Astrocyte (in vitro differentiated cells and primary cell): Measurements from ENCODE around the gene TWF2. TPM values are rescaled to one million over a fixed set of nuclear protein-coding genes. Genes with fewer than 3 reads are reported as not detected.

ENCODE experiments used
- DNase-seq: peaks from one replicate; pipeline ENCODE4 v3.0.0-alpha.2; 2010; ENCODE audit warnings: low read depth
- FAIRE-seq: peaks from 2 replicates; lab custom pipeline; 2011; peaks lifted over from hg19 to GRCh38; lab: Jason Lieb, UNC
- H2AFZ ChIP-seq: 2 replicates; pipeline ENCODE4 v1.6.0; 2012; ENCODE audit warnings: low read depth, low read length, inconsistent platforms
- H3K27ac ChIP-seq: 2 replicates; pipeline ENCODE4 v1.5.1; 2011; ENCODE audit warnings: low read depth, low read length, inconsistent platforms
- H3K27me3 ChIP-seq: 2 replicates; pipeline ENCODE4 v1.6.0; 2011; ENCODE audit warnings: low read length, inconsistent platforms; ENCODE audit not compliant: insufficient read depth
- H3K36me3 ChIP-seq: 2 replicates; pipeline ENCODE4 v1.5.1; 2011; ENCODE audit warnings: low read length, inconsistent platforms; ENCODE audit not compliant: insufficient read depth
- H3K4me1 ChIP-seq: 2 replicates; pipeline ENCODE4 v1.5.1; 2011; ENCODE audit warnings: low read length, inconsistent platforms; ENCODE audit not compliant: insufficient read depth
- H3K4me2 ChIP-seq: 2 replicates; pipeline ENCODE4 v1.6.0; 2012; ENCODE audit warnings: low read length, inconsistent platforms
- H3K4me3 ChIP-seq: 2 replicates; pipeline ENCODE4 v1.5.1; 2011; ENCODE audit warnings: low read depth, mild to moderate bottlenecking, low read length, inconsistent platforms; ENCODE audit not compliant: insufficient read depth
- H3K79me2 ChIP-seq: 2 replicates; pipeline ENCODE4 v1.6.0; 2012; ENCODE audit warnings: mild to moderate bottlenecking, low read length, inconsistent platforms; ENCODE audit not compliant: insufficient read depth
- H3K9ac ChIP-seq: 2 replicates; pipeline ENCODE4 v1.6.0; 2012; ENCODE audit warnings: mild to moderate bottlenecking, low read length, inconsistent platforms
- H3K9me3 ChIP-seq: 2 replicates; pipeline ENCODE4 v1.5.1; 2012; ENCODE audit warnings: low read depth, mild to moderate bottlenecking, low read length, inconsistent platforms; ENCODE audit not compliant: insufficient read depth
- H4K20me1 ChIP-seq: 2 replicates; pipeline ENCODE4 v1.6.0; 2012; ENCODE audit warnings: low read length, inconsistent platforms; ENCODE audit not compliant: insufficient read depth
- H3K27ac Mint-ChIP-seq: one replicate; pipeline ENCODE4 v1.8.0; 2021; ENCODE audit warnings: mild to moderate bottlenecking, mixed read lengths; ENCODE audit not compliant: unreplicated experiment
- H3K27me3 Mint-ChIP-seq: one replicate; pipeline ENCODE4 v1.8.0; 2021; ENCODE audit warnings: low read depth, mixed read lengths; ENCODE audit not compliant: unreplicated experiment
- H3K36me3 Mint-ChIP-seq: one replicate; pipeline ENCODE4 v1.8.0; 2021; ENCODE audit warnings: low read depth, mixed read lengths; ENCODE audit not compliant: unreplicated experiment
- H3K4me1 Mint-ChIP-seq: one replicate; pipeline ENCODE4 v1.8.0; 2021; ENCODE audit warnings: low read depth, mixed read lengths; ENCODE audit not compliant: unreplicated experiment
- H3K4me3 Mint-ChIP-seq: one replicate; pipeline ENCODE4 v1.8.0; 2021; ENCODE audit warnings: mild to moderate bottlenecking, moderate library complexity, mixed read lengths; ENCODE audit not compliant: unreplicated experiment
- H3K9me3 Mint-ChIP-seq: one replicate; pipeline ENCODE4 v1.8.0; 2021; ENCODE audit warnings: mild to moderate bottlenecking, mixed read lengths; ENCODE audit not compliant: unreplicated experiment
- CTCF ChIP-seq: IDR thresholded peaks from 2 replicates; pipeline ENCODE4 v1.5.1; 2011; ENCODE audit warnings: low read depth, mild to moderate bottlenecking, inconsistent platforms, low read length, moderate library complexity; ENCODE audit not compliant: insufficient read depth
- EZH2 ChIP-seq: IDR thresholded peaks from 2 replicates; pipeline ENCODE4 v1.6.1; 2012; ENCODE audit warnings: mild to moderate bottlenecking, low read length, inconsistent platforms; ENCODE audit not compliant: insufficient read depth
- total RNA-seq: library from RNA; stranded (reverse); gene quantifications from 2 replicates; pipeline ENCODE4 v1.2.1, GENCODE V29; 2021

The TWF2 gene
- total RNA-seq, 1 donor from 2014 or later = 103 TPM

- H3K4me3 Mint-ChIP-seq = no peak overlapping the region
- Histone ChIP-seq H3K4me3 (no peak overlapping the region), H4K20me1 (peaks cover 12% of the 10 kb centered on the region), H3K4me1 (peaks cover 15% of the 10 kb centered on the region), H2AFZ (no peak overlapping the region), H3K9ac (no peak overlapping the region), H3K27me3 (no peaks in the 10 kb centered on the region), H3K79me2 (peaks cover 20% of the 10 kb centered on the region), H3K4me2 (no peak overlapping the region), H3K27ac (no peak overlapping the region), H3K9me3 (no peaks in the 10 kb centered on the region), H3K36me3 (peaks cover 2% of the 10 kb centered on the region)
- H3K27ac Mint-ChIP-seq = no peak overlapping the region
- FAIRE-seq (no peak), DNase-seq (no peak)
- H3K9me3 Mint-ChIP-seq = no peaks in the 10 kb centered on the region
- peaks cover 13% of the 10 kb centered on the region for H3K4me1 Mint-ChIP-seq
- no peak for TF ChIP-seq CTCF
- no peak for TF ChIP-seq EZH2
- H3K36me3 Mint-ChIP-seq = peaks cover 8% of the 10 kb centered on the region
- H3K27me3 Mint-ChIP-seq = peaks cover 10% of the 10 kb centered on the region
Measured at GRCh38 chr3:52195291-52195597, 43.7 kb downstream of the TWF2 start.

GRCh38 chr3:52194485-52195290 is 44.3 kb downstream of the TWF2 start:
- peaks cover 12% of the 10 kb centered on the region for H4K20me1 ChIP-seq
- Mint-ChIP-seq H3K27ac (no peak overlapping the region), H3K36me3 (peaks cover 7% of the 10 kb centered on the region), H3K9me3 (no peaks in the 10 kb centered on the region), H3K27me3 (peaks cover 10% of the 10 kb centered on the region), H3K4me1 (peaks cover 11% of the 10 kb centered on the region), H3K4me3 (no peak overlapping the region)
- TF ChIP-seq EZH2 = no peak
- TF ChIP-seq CTCF = no peak
- no peak for DNase-seq
- no peaks in the 10 kb centered on the region for H3K36me3 ChIP-seq
- H3K79me2 ChIP-seq = peaks cover 17% of the 10 kb centered on the region
- H3K27me3 ChIP-seq = no peaks in the 10 kb centered on the region
- H3K4me1 ChIP-seq = peaks cover 19% of the 10 kb centered on the region
- H3K27ac ChIP-seq = no peak overlapping the region
- no peak overlapping the region for H3K4me2 ChIP-seq
- no peak overlapping the region for H2AFZ ChIP-seq
- H3K9me3 ChIP-seq = no peaks in the 10 kb centered on the region
- no peak for FAIRE-seq
- no peak overlapping the region for H3K4me3 ChIP-seq
- H3K9ac ChIP-seq = no peak overlapping the region

- H3K79me2 ChIP-seq = peaks cover 1% of the 10 kb centered on the region
- no peak overlapping the region for H3K27ac ChIP-seq
- TF ChIP-seq CTCF (no peak), EZH2 (no peak)
- no peaks in the 10 kb centered on the region for H4K20me1 ChIP-seq
- no peak overlapping the region for H3K4me2 ChIP-seq
- Mint-ChIP-seq H3K9me3 (no peaks in the 10 kb centered on the region), H3K27ac (no peak overlapping the region), H3K4me3 (no peak overlapping the region), H3K27me3 (peaks cover 10% of the 10 kb centered on the region), H3K36me3 (no peaks in the 10 kb centered on the region), H3K4me1 (peaks cover 4% of the 10 kb centered on the region)
- H2AFZ ChIP-seq = no peak overlapping the region
- no peaks in the 10 kb centered on the region for H3K27me3 ChIP-seq
- DNase-seq = no peak
- no peak overlapping the region for H3K9ac ChIP-seq
- no peak for FAIRE-seq
- no peaks in the 10 kb centered on the region for H3K9me3 ChIP-seq
- H3K36me3 ChIP-seq = no peaks in the 10 kb centered on the region
- H3K4me1 ChIP-seq = peaks cover 15% of the 10 kb centered on the region
- no peak overlapping the region for H3K4me3 ChIP-seq
Measured at GRCh38 chr3:52193065-52193464, 45.9 kb downstream of the TWF2 start.
